ENCODE data around the gene SFXN4.
"Not testable (repeated sequence)": the region's sequence is repeated elsewhere in the genome, so short reads cannot be mapped to it uniquely, and the experiment has no call there.

Gene SFXN4

GRCh38 chr10:119190353-119190752 is 24.8 kb upstream of the SFXN4 start:
- no peak for DNase-seq

- DNase-seq, result no peak
Observed at GRCh38 chr10:119189811-119190282, 24.3 kb upstream of the SFXN4 start.

DNA sequence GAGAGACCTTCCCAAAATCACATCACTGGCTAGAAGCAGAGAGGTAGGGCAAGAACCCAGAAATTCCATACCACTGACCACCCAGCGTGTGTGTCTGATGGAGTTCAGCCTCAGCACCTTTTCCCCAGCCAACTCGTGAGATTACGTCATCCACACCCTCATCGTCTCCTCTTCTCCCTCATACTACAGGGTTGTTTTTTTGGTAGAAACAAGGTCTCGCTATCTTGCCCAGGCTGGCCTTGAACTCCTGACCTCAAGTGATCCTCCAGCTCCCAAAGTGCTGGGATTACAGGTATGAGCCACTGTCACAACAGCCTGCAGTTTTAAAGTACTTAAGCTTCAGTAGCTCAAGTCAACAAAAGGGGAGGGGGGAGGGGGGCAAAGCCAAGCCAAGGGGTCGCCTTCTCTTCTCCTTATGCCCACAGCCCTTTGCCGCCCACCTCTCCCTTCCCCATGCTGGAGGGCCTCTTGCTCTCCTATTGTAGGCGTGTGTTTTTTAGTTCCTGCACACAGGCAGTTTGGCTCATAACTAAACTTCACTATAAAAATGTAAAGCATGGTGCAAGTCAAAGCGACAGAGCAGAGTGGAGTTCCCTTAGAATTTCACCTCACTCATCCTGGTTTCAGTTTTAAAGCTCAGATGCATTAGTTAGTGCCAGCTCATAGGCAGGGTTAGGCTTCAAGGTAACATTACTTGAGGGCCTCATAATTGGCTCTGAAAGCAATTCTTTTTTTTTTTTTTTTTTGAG is 18.3 kb upstream of the SFXN4 start:
- no peak for DNase-seq

DNA sequence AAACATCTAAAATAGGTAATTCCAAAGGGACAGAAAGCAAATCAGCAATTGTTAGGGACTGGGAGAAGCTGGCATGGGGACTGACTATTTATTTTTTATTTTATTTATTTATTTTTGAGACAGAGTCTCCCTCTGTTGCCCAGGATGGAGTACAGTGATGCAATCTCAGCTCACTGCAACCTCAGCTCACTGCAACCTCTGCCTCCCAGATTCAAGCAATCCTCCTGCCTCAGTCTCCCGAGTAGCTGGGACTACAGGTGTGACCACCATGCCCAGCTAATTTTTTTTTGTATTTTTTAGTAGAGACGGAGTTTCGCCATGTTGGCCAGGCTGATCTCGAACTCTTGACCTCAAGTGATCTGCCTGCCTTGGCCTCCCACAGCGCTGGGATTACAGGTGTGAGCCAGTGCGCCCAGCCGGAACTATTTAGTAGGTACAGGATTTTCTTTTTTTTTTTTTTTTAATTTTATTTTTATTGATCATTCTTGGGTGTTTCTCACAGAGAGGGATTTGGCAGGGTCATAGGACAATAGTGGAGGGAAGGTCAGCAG is 15.4 kb upstream of the SFXN4 start:
- not testable (repeated sequence) for DNase-seq

GRCh38 chr10:119178372-119179119 is 13.0 kb upstream of the SFXN4 start, which contains the start of gene PRDX3:
TSS of gene PRDX3 (minus strand) at chr10:119178812. CDS start at chr10:119178790, 22 bp downstream.
- peak; percentile 88 to 92 for DNase-seq

- no peak for DNase-seq
Observed at GRCh38 chr10:119177708-119178371, 12.3 kb upstream of the SFXN4 start.

- no peak for DNase-seq
Observed at GRCh38 chr10:119176166-119176565, 10.7 kb upstream of the SFXN4 start.

DNA sequence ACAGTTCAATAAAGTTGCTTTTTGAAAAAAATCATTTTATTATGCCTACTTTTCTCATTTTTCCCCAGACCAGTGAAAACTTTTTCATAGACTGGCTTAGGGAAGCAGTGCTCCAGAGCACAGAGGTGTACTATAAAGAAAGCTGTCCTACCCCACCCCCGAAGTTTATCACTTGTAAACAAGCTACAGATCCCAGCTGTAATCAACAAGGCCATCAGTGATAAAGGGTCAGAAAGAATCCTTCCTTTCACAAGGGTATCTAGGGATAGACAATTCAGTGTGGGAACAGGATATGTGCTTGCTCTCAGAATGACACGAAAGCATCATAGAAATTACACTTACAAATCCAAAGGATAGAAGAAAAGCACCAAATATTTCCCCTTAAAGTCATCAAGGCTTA is 8.6 kb upstream of the SFXN4 start:
- no peak for DNase-seq

- no peak for DNase-seq
Observed at GRCh38 chr10:119167041-119167440, 1.5 kb upstream of the SFXN4 start.

DNA sequence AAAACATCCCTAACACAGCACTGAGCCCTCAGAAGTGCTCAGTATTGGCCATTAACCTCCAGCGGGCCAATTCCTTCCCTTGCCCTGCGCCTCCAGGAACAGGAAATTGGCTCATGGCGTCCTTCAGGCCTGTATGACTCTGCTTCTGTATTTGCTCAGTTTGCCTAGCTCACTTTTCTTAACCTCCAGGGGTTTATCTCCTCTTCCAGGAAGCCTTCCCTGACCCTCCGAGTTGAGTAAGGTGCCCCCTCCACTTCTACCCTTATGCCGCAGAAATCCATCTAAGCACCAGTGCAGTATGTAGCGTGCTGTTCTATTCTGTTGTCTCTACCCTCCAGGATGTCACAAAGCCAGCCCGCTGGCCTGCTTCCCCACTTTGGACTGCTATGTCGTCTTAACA is 1.1 kb upstream of the SFXN4 start:
- no peak for DNase-seq

GRCh38 chr10:119166118-119166500 is 595 bp upstream of the SFXN4 start:
- no peak for DNase-seq

DNA sequence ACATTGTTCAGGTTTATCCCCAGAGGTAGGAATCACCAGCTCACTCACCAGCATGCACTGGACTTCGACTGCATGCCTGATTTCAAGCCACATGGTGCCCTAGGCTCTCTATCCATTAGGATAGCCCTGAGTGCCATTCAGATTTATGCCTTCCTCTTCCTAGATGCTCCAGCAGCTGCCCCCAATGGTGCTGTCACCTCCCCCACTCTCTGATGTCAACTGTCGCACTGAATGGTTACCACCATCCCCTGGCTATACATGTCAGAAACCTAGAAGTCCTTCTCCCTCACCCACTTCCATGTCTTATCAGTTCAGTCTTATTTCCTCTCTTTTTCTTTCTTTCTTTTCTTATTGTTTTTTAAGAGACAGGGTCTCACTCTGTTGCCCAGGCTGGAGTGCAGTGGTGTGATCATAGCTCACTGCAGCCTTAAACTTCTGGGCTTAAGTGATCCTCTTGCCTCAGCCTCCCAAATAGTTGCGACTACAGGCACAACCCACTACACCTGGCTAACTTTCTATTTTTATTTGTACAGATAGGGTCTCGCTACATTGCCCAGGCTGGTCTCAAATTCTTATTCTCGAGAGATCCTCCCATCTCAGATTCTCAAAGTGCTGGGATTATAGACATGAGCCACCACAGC is 2.9 kb downstream of the SFXN4 start:
- DNase-seq, result no peak

DNA sequence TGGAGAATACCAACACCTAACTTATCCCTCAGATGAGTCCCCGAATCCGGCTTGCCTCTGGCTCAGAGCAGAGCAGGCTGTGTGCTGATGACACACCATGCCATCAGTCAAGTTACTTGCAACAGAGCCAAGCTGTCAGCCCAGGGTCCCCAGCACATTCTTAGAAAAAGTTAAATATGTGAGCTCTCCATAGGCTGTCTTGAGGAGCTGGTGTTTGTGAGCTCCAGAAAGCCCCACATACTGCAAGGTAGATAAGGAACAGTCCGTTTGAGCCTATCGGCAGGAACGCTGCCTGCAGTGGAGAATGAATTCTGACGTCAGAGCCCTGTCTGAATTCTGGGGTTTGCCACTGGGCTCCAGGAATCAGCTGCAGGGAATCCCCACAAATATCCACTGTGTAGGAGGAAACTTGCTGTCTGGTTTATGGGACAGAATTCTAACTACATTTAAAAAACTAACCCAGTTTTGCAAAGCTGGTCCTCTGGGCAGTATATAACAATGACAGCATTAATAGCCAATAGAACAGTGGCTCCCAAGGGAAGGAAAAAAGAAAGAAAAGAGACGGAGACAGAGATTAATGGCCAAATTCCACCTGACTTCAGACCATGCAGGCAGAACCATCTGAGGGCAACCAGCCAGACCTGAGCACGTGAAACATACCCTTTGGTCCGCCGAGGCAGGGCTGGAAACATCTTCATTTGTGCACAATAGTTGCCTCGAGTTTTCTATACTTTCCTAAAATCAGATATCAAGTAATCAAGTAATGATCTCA is 3.6 kb downstream of the SFXN4 start:
- DNase-seq, result no peak

DNA sequence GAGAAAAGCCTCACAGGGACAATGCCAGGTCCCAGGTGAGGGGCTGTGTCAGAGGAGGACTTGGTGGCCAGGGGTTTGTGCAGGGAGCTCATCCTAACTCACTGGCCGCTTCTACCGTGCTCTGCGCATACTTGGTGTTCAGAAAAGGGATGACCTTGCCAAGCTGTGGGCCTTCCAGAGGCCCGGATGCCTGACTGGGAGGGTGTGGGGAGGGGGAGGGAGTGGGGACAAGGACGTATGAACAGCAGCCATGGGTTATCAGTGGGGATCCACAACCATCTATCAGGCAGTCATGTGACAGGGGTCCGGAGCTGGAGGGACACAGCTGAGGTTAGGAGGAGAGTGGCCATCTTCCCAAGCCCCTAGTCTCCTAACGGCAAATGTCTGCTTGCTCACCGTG is 6.2 kb downstream of the SFXN4 start:
- DNase-seq, result no peak

GRCh38 chr10:119153661-119154060 is 11.9 kb downstream of the SFXN4 start:
- no peak for DNase-seq

DNA sequence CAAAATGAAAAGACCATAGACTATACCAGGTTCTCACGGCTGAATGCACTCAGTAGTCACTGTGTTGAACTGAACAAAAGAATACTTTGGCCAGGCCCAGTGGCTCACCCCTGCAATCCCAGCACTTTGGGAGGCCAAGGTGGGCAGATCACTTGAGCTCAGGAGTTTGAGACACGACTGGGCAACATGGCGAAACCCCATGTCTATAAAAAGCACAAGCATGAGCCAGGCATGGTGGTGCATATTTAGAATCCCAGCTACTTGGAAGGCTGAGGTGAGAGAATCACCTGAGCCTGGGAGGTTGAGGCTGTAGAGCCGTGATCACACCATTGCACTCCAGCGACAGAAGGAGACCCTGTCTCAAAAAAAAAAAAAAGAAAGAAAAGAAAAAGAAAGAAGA is 12.5 kb downstream of the SFXN4 start:
- no peak for DNase-seq

DNA sequence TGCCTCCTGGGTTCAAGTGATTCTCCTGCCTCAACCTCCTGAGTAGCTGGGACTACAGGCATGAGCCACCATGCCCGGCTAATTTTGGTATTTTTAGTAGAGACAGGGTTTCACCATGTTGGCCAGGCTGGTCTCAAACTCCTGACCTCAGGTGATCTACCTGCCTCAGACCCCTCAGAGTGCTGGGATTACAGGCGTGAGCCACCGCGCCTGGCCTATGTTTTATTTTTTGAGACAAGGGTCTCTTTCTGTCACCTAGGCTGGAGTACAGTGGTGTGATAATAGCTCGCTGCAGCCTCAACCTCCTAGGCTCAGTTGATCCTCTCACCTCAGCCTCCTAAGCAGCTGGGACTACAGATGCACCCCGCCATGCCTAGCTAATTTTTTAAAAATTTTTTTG is 13.9 kb downstream of the SFXN4 start:
- DNase-seq, result not testable (repeated sequence)

DNA sequence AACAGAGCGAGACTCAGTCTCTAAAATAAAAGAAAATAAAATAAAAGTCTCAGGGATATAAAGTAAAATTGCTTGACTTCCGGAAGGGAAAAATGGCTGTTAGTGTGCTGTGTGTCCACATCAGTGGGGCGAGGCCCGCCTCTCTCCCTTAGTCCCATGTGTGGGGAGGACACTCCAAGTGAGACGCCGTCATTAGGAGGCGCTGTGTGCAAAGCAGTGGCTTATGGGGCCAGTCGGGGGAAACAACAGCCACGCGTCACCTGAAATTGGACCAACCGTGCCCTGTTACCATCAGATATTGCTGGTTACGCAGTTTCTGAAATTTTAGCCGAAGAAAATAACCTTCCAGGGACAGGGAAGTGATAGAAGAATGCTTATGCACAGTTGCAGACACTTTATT is 15.8 kb downstream of the SFXN4 start:
- DNase-seq, result no peak

GRCh38 chr10:119149157-119149556 is 16.4 kb downstream of the SFXN4 start:
- DNase-seq, result no peak

DNA sequence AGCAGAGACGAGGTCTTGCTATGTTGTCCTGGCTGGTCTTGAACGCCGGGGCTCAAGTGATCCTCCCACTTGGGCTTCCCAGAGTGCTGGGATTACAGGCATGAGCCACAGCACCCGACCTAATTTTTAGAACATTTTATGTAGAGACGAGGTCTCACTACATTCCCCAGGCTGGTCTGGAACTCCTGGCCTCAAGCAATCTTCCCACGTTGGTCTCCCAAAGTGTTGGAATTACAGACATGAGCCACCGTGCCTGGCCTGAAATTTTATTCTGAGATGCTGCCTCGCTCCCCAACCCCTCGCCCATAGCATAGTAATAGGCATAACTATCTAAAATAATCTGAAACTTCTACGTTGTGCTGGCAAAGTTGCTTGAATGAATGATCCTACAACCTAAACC is 21.9 kb downstream of the SFXN4 start:
- no peak for DNase-seq

- no peak for DNase-seq
Observed at GRCh38 chr10:119140603-119141245, 24.8 kb downstream of the SFXN4 start.

Data from CD4-positive, alpha-beta T cell treated with Interferon alpha-2 for 1 hour (primary cell).